HCT116 (cell line): ENCODE results near the gene CRYBG2. TPM values are rescaled to one million over a fixed set of nuclear protein-coding genes. Genes with fewer than 3 reads are reported as not detected.

ENCODE experiments used
- ATAC-seq: fragments of 200-7000 bp; cut with Tn5 transposase; 2 replicates; pipeline ENCODE4 v1.9.1; 2020; ENCODE audit warnings: mild to moderate bottlenecking, moderate library complexity
- BruUV-seq: library from RNA; stranded (reverse); fragments of 400-500 nt; replicated peaks from 2 replicates; lab custom pipeline; 2021; lab: Mats Ljungman, UMichigan
- CTCF ChIA-PET: fragments of 300-600 bp; sonication (Branson Sonifier 250); formaldehyde crosslinking; loops from one replicate; lab custom pipeline; 2021; ENCODE audit warnings: antibody characterized with exemption; lab: Charles Lee
- POLR2A ChIA-PET: fragments of 300-600, 350-600 bp; sonication (Branson Sonifier 250); formaldehyde crosslinking; loops from one replicate; lab custom pipeline; 2021; ENCODE audit warnings: antibody characterized with exemption; lab: Charles Lee
- RAD21 ChIA-PET, 2 experiments: fragments of 300-600 bp; sonication (Branson Sonifier 250); formaldehyde crosslinking; loops; one replicate each; lab custom pipeline; 2023; ENCODE audit warnings: low total read pairs in 2 of 2; ENCODE audit not compliant: uncharacterized antibody in 2 of 2, unreplicated experiment in 2 of 2, low non-redundant PET in 1 of 2; lab: Charles Lee
- DNase-seq: peaks from one replicate; pipeline ENCODE4 v3.0.0-alpha.2; 2010; ENCODE audit warnings: low read depth, low spot score
- H2AFZ ChIP-seq: fragments of 200-600 bp; shearing (Covaris generic), sonication (generic); 2 replicates; pipeline ENCODE4 v1.6.1; 2017; ENCODE audit warnings: low read depth, mixed run types, mixed read lengths, antibody characterized with exemption, low read length; ENCODE audit not compliant: poor library complexity, severe bottlenecking
- H3K27ac ChIP-seq: 2 replicates; pipeline ENCODE4 v1.5.1; 2012; ENCODE audit warnings: low read depth, low read length
- H3K27me3 ChIP-seq: fragments of 200-600 bp; sonication (generic); 2 replicates; pipeline ENCODE4 v1.6.1; 2016; ENCODE audit warnings: mixed run types, low read length, mixed read lengths; ENCODE audit not compliant: insufficient read depth
- H3K36me3 ChIP-seq, 2 experiments: fragments of 200-500 bp in 1 of 2; fragments of 200-600 bp in 1 of 2; sonication (Bioruptor generic) in 1 of 2; sonication (generic) in 1 of 2; 2 replicates each; pipeline versions ENCODE4 v1.5.1 to v1.6.1; 2014 to 2016; ENCODE audit warnings: low read length in 2 of 2, inconsistent platforms in 1 of 2, mixed read lengths in 1 of 2, mixed run types in 1 of 2; ENCODE audit not compliant: insufficient read depth in 2 of 2, control insufficient read depth in 1 of 2
- H3K4me1 ChIP-seq, 2 experiments: fragments of 200-600 bp in 1 of 2; sonication (generic) in 1 of 2; 2 replicates each; pipeline versions ENCODE4 v1.5.1 to v1.6.1; 2012 to 2017; ENCODE audit warnings: low read length in 2 of 2, inconsistent platforms in 1 of 2, mild to moderate bottlenecking in 1 of 2, mixed read lengths in 1 of 2, mixed run types in 1 of 2, moderate library complexity in 1 of 2; ENCODE audit not compliant: insufficient read depth in 2 of 2, control insufficient read depth in 1 of 2
- H3K4me2 ChIP-seq: fragments of 200-600 bp; sonication (generic); 2 replicates; pipeline ENCODE4 v1.6.1; 2017; ENCODE audit warnings: mixed run types, low read length, mixed read lengths
- H3K4me3 ChIP-seq, 2 experiments: fragments of 200-600 bp in 1 of 2; sonication (generic) in 1 of 2; replicated peaks in 1 of 2; 2 replicates each; pipeline ENCODE4 v1.5.1; 2011 to 2016; ENCODE audit warnings: low read length in 2 of 2, control low read depth in 1 of 2, low read depth in 1 of 2, mild to moderate bottlenecking in 1 of 2, mixed read lengths in 1 of 2, mixed run types in 1 of 2
- H3K79me2 ChIP-seq: fragments of 200-600 bp; sonication (generic); 2 replicates; pipeline ENCODE4 v1.6.1; 2017; ENCODE audit warnings: mild to moderate bottlenecking, mixed run types, low read length, moderate library complexity, mixed read lengths; ENCODE audit not compliant: insufficient read depth
- H3K9ac ChIP-seq: fragments of 200-600 bp; sonication (generic); 2 replicates; pipeline ENCODE4 v1.6.1; 2016; ENCODE audit warnings: low read length, mixed read lengths
- H3K9me2 ChIP-seq: fragments of 200-600 bp; sonication (generic), shearing (Covaris generic); 2 replicates; pipeline ENCODE4 v1.6.1; 2017; ENCODE audit warnings: mixed run types, mild to moderate bottlenecking, moderate library complexity; ENCODE audit not compliant: insufficient read depth
- H3K9me3 ChIP-seq, 2 experiments: fragments of 200-500 bp in 1 of 2; fragments of 200-600 bp in 1 of 2; sonication (Bioruptor generic) in 1 of 2; sonication (generic) in 1 of 2; 2 replicates each; pipeline ENCODE4 v1.6.1; 2014 to 2017; ENCODE audit warnings: low read length in 2 of 2, mixed read lengths in 2 of 2, inconsistent platforms in 1 of 2, low read depth in 1 of 2, mild to moderate bottlenecking in 1 of 2, mixed run types in 1 of 2, moderate library complexity in 1 of 2; ENCODE audit not compliant: control insufficient read depth in 1 of 2, insufficient read depth in 1 of 2
- H4K20me1 ChIP-seq: fragments of 200-600 bp; sonication (generic), shearing (Covaris generic); 2 replicates; pipeline ENCODE4 v1.6.1; 2017; ENCODE audit warnings: mixed run types, mild to moderate bottlenecking, moderate library complexity; ENCODE audit not compliant: insufficient read depth
- EZH2phosphoT487 ChIP-seq: fragments of 200-600 bp; IDR thresholded peaks from 2 replicates; pipeline ENCODE4 v1.6.1; 2018; ENCODE audit warnings: antibody characterized with exemption, borderline replicate concordance
- FOSL1 ChIP-seq: IDR thresholded peaks from 2 replicates; pipeline ENCODE4 v1.6.1; 2012; ENCODE audit warnings: low read depth
- POLR2A ChIP-seq: IDR thresholded peaks from 2 replicates; pipeline ENCODE4 v1.7.0; 2011; ENCODE audit warnings: borderline replicate concordance; ENCODE audit not compliant: insufficient read depth, insufficient read length; ENCODE audit errors: extremely low read depth
- POLR2AphosphoS5 ChIP-seq: IDR thresholded peaks from 2 replicates; pipeline ENCODE4 v1.6.1; 2011; ENCODE audit warnings: mild to moderate bottlenecking, low read depth, low read length, moderate library complexity
- SIN3A ChIP-seq: IDR thresholded peaks from 2 replicates; pipeline ENCODE4 v1.6.1; 2012; ENCODE audit warnings: low read depth
- SP1 ChIP-seq: IDR thresholded peaks from 2 replicates; pipeline ENCODE4 v1.6.1; 2012; ENCODE audit warnings: low read depth
- TCF7L2 ChIP-seq: IDR thresholded peaks from 2 replicates; pipeline ENCODE4 v1.7.0; 2011; ENCODE audit warnings: borderline replicate concordance, inconsistent platforms; ENCODE audit not compliant: insufficient read depth, insufficient read length; ENCODE audit errors: extremely low read depth
- YY1 ChIP-seq: IDR thresholded peaks from 2 replicates; pipeline ENCODE4 v1.6.1; 2011; ENCODE audit warnings: low read length, low read depth, moderate library complexity, mild to moderate bottlenecking; ENCODE audit not compliant: insufficient replicate concordance; ENCODE audit errors: extremely low read depth
- ZNF274 ChIP-seq: fragments of 200-500 bp; sonication (Bioruptor generic); IDR thresholded peaks from 2 replicates; pipeline ENCODE4 v1.6.1; 2014; ENCODE audit warnings: mild to moderate bottlenecking, low read depth, low read length, inconsistent platforms
- intact Hi-C: fragments of 100-400 bp; cut with micrococcal nuclease; formaldehyde crosslinking; loops from 2 replicates; pipeline ENCODE4 v1.10.0; 2022
- total RNA-seq: library from RNA; stranded (reverse); gene quantifications from one replicate; pipeline ENCODE4 v1.2.1, GENCODE V29; 2021; ENCODE audit not compliant: unreplicated experiment
- TF ChIP-seq, protein P1 (sequence below): IDR thresholded peaks from 2 replicates; pipeline ENCODE4 v1.6.1; 2012
- TF ChIP-seq, protein P2 (sequence below): IDR thresholded peaks from 2 replicates; pipeline ENCODE4 v1.6.1; 2012
- TF ChIP-seq, protein P3 (sequence below), 3 experiments: fragments of 200-600 bp in 1 of 3; sonication (generic) in 1 of 3; IDR thresholded peaks in 2 of 3; conservative IDR thresholded peaks in 1 of 3; 2 replicates each; pipeline ENCODE4 v1.5.1; 2012 to 2017; ENCODE audit warnings: low read depth in 2 of 3, low read length in 2 of 3, antibody characterized with exemption in 1 of 3, borderline replicate concordance in 1 of 3, control low read depth in 1 of 3, mild to moderate bottlenecking in 1 of 3, mixed read lengths in 1 of 3, mixed run types in 1 of 3, moderate library complexity in 1 of 3; ENCODE audit not compliant: insufficient read depth in 1 of 3

CRYBG2 gene
- total RNA-seq, 1 experiment from 2014 or later = 10.5 TPM

DNA sequence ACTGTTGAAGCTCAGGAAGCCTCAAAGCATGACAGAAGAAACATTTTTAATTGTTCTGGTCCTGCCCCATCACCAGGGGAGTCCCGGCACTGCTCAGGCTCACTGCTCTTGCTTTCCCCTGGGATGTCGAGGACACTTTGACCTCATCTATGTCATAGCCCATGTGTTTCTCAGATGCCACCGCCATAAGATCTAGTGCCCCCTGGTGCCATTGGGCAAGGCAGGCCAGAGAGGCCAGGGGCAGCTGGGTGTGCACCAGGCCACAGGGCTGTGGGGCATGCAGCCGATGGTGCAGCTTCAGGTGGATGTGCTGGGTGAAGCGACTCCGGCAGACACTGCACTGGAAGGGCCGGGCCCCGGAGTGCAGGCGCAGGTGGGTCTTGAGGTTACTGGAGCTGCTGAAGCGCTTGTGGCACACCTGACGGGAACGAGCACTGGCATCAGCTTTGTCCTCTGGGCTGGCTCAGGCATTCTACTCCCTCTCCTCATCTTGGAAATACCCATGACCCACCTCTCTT lies 7.7 kb upstream of the CRYBG2 start:
- CTCF ChIA-PET = interaction anchor here (1.0 to 1.1 kb wide), 2 partner anchors 11 to 16 kb away, joined by 3 read pairs; no protein-coding TSS in a partner anchor
- H3K4me1 ChIP-seq = peaks cover 18 to 42% of the 10 kb centered on the region in 2 experiments; a peak in 3 of 4 replicates
- RAD21 ChIA-PET = no interaction called here
- no peak overlapping the region for H2AFZ ChIP-seq
- H3K36me3 ChIP-seq = no peaks in the 10 kb centered on the region
- BruUV-seq = no TSS peak
- no peak overlapping the region for H3K4me2 ChIP-seq
- H3K4me3 ChIP-seq = no peak overlapping the region
- no peaks in the 10 kb centered on the region for H3K79me2 ChIP-seq
- POLR2A ChIA-PET = no interaction called here
- H3K9ac ChIP-seq = no peak overlapping the region
- no peaks in the 10 kb centered on the region for H4K20me1 ChIP-seq
- no peak overlapping the region for H3K27ac ChIP-seq
- no peak for DNase-seq
- no peaks in the 10 kb centered on the region for H3K9me2 ChIP-seq
- no peak for ATAC-seq
- TF ChIP-seq, protein P1, sequence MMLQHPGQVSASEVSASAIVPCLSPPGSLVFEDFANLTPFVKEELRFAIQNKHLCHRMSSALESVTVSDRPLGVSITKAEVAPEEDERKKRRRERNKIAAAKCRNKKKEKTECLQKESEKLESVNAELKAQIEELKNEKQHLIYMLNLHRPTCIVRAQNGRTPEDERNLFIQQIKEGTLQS = no peak
- TF ChIP-seq ZNF274 (no peak), FOSL1 (no peak), EZH2phosphoT487 (no peak), POLR2A (no peak), TCF7L2 (peak; percentile 43), SP1 (no peak), YY1 (no peak), POLR2AphosphoS5 (no peak), SIN3A (no peak)
- TF ChIP-seq, protein P2, sequence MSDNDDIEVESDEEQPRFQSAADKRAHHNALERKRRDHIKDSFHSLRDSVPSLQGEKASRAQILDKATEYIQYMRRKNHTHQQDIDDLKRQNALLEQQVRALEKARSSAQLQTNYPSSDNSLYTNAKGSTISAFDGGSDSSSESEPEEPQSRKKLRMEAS = no peak
- TF ChIP-seq, protein P3, sequence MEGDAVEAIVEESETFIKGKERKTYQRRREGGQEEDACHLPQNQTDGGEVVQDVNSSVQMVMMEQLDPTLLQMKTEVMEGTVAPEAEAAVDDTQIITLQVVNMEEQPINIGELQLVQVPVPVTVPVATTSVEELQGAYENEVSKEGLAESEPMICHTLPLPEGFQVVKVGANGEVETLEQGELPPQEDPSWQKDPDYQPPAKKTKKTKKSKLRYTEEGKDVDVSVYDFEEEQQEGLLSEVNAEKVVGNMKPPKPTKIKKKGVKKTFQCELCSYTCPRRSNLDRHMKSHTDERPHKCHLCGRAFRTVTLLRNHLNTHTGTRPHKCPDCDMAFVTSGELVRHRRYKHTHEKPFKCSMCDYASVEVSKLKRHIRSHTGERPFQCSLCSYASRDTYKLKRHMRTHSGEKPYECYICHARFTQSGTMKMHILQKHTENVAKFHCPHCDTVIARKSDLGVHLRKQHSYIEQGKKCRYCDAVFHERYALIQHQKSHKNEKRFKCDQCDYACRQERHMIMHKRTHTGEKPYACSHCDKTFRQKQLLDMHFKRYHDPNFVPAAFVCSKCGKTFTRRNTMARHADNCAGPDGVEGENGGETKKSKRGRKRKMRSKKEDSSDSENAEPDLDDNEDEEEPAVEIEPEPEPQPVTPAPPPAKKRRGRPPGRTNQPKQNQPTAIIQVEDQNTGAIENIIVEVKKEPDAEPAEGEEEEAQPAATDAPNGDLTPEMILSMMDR (IDR thresholded peaks at IDR 0.05 in 2 of 3, conservative IDR thresholded peaks at IDR 0.05 in 1 of 3; ENCODE audit: borderline replicate concordance in 1 of 3, insufficient read depth in 1 of 3, low read depth in 2 of 3, low read length in 2 of 3) = peak in 1 of 3 experiments; percentile 26; a peak in 1 of 6 replicates
- intact Hi-C loops = no loop called here
- no peaks in the 10 kb centered on the region for H3K27me3 ChIP-seq
- H3K9me3 ChIP-seq = no peaks in the 10 kb centered on the region
